HepG2 (cell line): ENCODE results near the gene SLC27A2. TPM values are rescaled to one million over a fixed set of nuclear protein-coding genes. Genes with fewer than 3 reads are reported as not detected.
A peak's percentile ranks its signal among the peaks of the same experiment; 100 is the strongest.

Experiments
- BRD4 ChIP-seq: sonication (generic); formaldehyde crosslinking; IDR thresholded peaks from 2 replicates; pipeline ENCODE4 v1.4.0; 2020; ENCODE audit warnings: missing genetic modification reagents
- CBX5 ChIP-seq: sonication (generic); formaldehyde crosslinking; IDR thresholded peaks from 2 replicates; pipeline ENCODE4 v1.4.0; 2020; ENCODE audit warnings: missing genetic modification reagents, borderline replicate concordance
- CCDC6 ChIP-seq: sonication (generic); formaldehyde crosslinking; IDR thresholded peaks from 2 replicates; pipeline ENCODE4 v1.8.1; 2022; ENCODE audit warnings: mild to moderate bottlenecking, missing genetic modification reagents, moderate library complexity
- EED ChIP-seq: sonication (generic); formaldehyde crosslinking; IDR thresholded peaks from 2 replicates; pipeline ENCODE4 v1.5.0; 2020; ENCODE audit warnings: mild to moderate bottlenecking, missing genetic modification reagents
- ETV5 ChIP-seq: IDR thresholded peaks from 2 replicates; pipeline ENCODE4 v1.6.1; 2018; ENCODE audit warnings: missing biosample characterization, missing genetic modification reagents, inconsistent platforms, borderline replicate concordance
- FUBP1 ChIP-seq: sonication (generic); formaldehyde crosslinking; IDR thresholded peaks from 2 replicates; pipeline ENCODE4 v1.5.1; 2020; ENCODE audit warnings: missing genetic modification reagents, mild to moderate bottlenecking, borderline replicate concordance
- GPN1 ChIP-seq: sonication (generic); formaldehyde crosslinking; IDR thresholded peaks from 2 replicates; pipeline ENCODE4 v1.5.1; 2020; ENCODE audit warnings: missing genetic modification reagents, borderline replicate concordance
- HDAC1 ChIP-seq: sonication (generic); formaldehyde crosslinking; IDR thresholded peaks from 2 replicates; pipeline ENCODE4 v1.5.1; 2020; ENCODE audit warnings: mild to moderate bottlenecking, missing genetic modification reagents
- HES4 ChIP-seq: sonication (generic); formaldehyde crosslinking; IDR thresholded peaks from 2 replicates; pipeline ENCODE4 v1.9.0; 2021; ENCODE audit warnings: mild to moderate bottlenecking, missing genetic modification reagents, borderline replicate concordance
- IKZF5 ChIP-seq: IDR thresholded peaks from 2 replicates; pipeline ENCODE4 v1.6.1; 2018; ENCODE audit warnings: missing genetic modification reagents, mild to moderate bottlenecking, missing compliant biosample characterization
- KDM5B ChIP-seq: sonication (generic); formaldehyde crosslinking; IDR thresholded peaks from 2 replicates; pipeline ENCODE4 v1.4.0; 2020; ENCODE audit warnings: missing genetic modification reagents, mild to moderate bottlenecking, borderline replicate concordance
- MAX ChIP-seq: IDR thresholded peaks from 2 replicates; pipeline ENCODE4 v1.6.1; 2012; ENCODE audit warnings: inconsistent platforms
- NFKB2 ChIP-seq: sonication (generic); formaldehyde crosslinking; IDR thresholded peaks from 2 replicates; pipeline ENCODE4 v1.4.0; 2020; ENCODE audit warnings: missing genetic modification reagents, borderline replicate concordance
- NR2F6 ChIP-seq, 2 experiments: IDR thresholded peaks; 2 replicates each; pipeline ENCODE4 v1.6.1; 2016; ENCODE audit warnings: antibody characterized with exemption in 1 of 2, mild to moderate bottlenecking in 1 of 2
- RARA ChIP-seq: IDR thresholded peaks from 2 replicates; pipeline ENCODE4 v1.6.1; 2016; ENCODE audit warnings: missing genetic modification reagents, missing compliant biosample characterization
- REXO4 ChIP-seq: sonication (generic); formaldehyde crosslinking; IDR thresholded peaks from 2 replicates; pipeline ENCODE4 v1.8.0; 2022; ENCODE audit warnings: missing genetic modification reagents, mild to moderate bottlenecking, borderline replicate concordance
- SMARCC2 ChIP-seq: fragments of 450-650 bp; IDR thresholded peaks from 2 replicates; pipeline ENCODE4 v1.6.1; 2017; ENCODE audit warnings: antibody characterized with exemption, mild to moderate bottlenecking
- SP2 ChIP-seq: sonication (generic); formaldehyde crosslinking; IDR thresholded peaks from 2 replicates; pipeline ENCODE4 v1.5.1; 2020; ENCODE audit warnings: mild to moderate bottlenecking, missing genetic modification reagents
- TCF7L2 ChIP-seq: IDR thresholded peaks from 2 replicates; pipeline ENCODE4 v1.6.1; 2011; ENCODE audit warnings: mild to moderate bottlenecking, low read depth, low read length, moderate library complexity
- ZNF101 ChIP-seq: sonication (generic); formaldehyde crosslinking; IDR thresholded peaks from 2 replicates; pipeline ENCODE4 v1.4.0; 2020; ENCODE audit warnings: mild to moderate bottlenecking, low read depth, missing genetic modification reagents, borderline replicate concordance
- ZNF263 ChIP-seq: sonication (generic); formaldehyde crosslinking; IDR thresholded peaks from 2 replicates; pipeline ENCODE4 v1.4.0; 2020; ENCODE audit warnings: missing genetic modification reagents
- ZNF275 ChIP-seq: sonication (generic); formaldehyde crosslinking; IDR thresholded peaks from 2 replicates; pipeline ENCODE4 v1.8.0; 2022; ENCODE audit warnings: missing genetic modification reagents, mild to moderate bottlenecking, inconsistent platforms, borderline replicate concordance
- ZNF766 ChIP-seq: sonication (generic); formaldehyde crosslinking; IDR thresholded peaks from 2 replicates; pipeline ENCODE4 v1.5.0; 2020; ENCODE audit warnings: missing genetic modification reagents, borderline replicate concordance
- ZNF773 ChIP-seq: sonication (generic); formaldehyde crosslinking; IDR thresholded peaks from 2 replicates; pipeline ENCODE4 v1.4.0; 2020; ENCODE audit warnings: missing genetic modification reagents, borderline replicate concordance
- ZNF878 ChIP-seq: sonication (generic); formaldehyde crosslinking; IDR thresholded peaks from 2 replicates; pipeline ENCODE4 v1.8.1; 2023; ENCODE audit warnings: mild to moderate bottlenecking, missing genetic modification reagents, moderate library complexity
- polyA plus RNA-seq, 8 experiments: library from polyadenylated mRNA; depleted of rRNA in 3 of 8; stranded (reverse) in 7 of 8; unstranded in 1 of 8; fragments of >200 nt; fragmentation: Illumina TruSeq in 4 of 8; extraction: Trizol in 4 of 8; gene quantifications; 2 replicates each; pipeline versions ENCODE4 v1.2.1 to v1.2.3, GENCODE V29; 2011 to 2016; ENCODE audit warnings: low read depth in 4 of 8, missing spikeins in 1 of 8, mixed read lengths in 1 of 8; ENCODE audit not compliant: insufficient read depth in 1 of 8
- total RNA-seq, 5 experiments: library from RNA; depleted of rRNA; stranded (reverse); fragments of >200 nt; fragmentation: Illumina TruSeq; extraction: Trizol; gene quantifications; 2 replicates each; pipeline ENCODE4 v1.2.3, GENCODE V29; 2016; ENCODE audit warnings: low read depth in 1 of 5
- TF ChIP-seq, protein P1 (sequence below): sonication (generic); formaldehyde crosslinking; IDR thresholded peaks from 2 replicates; pipeline ENCODE4 v1.4.0; 2020; ENCODE audit warnings: missing genetic modification reagents

SLC27A2 gene
- total and polyA plus RNA-seq, 2 of the 13 experiments (the other 11 are each of a cell fraction or from before 2014, with no cell fraction given): 14.6 to 23.4 TPM

GRCh38 chr15:50181969-50182218 lies at the start of gene SLC27A2 (continued):
- no peak for TF ChIP-seq ZNF275 (CRISPR knock-in tag)
- peak; percentile 71; the same call in 1 of the 2 replicates for TF ChIP-seq KDM5B
- TF ChIP-seq NFKB2 (CRISPR knock-in tag): peak; percentile 46; the same call in 1 of the 2 replicates
- TF ChIP-seq ETV5: no peak
- no peak for TF ChIP-seq HDAC1 (CRISPR knock-in tag)
- TF ChIP-seq ZNF773 (CRISPR knock-in tag): 0 out of 2 replicates have a peak, but pooled peaks have one; percentile 17
- no peak for TF ChIP-seq IKZF5 (CRISPR knock-in tag)
- TF ChIP-seq HES4 (CRISPR knock-in tag): no peak; the same call in 1 of the 2 replicates
- no peak for TF ChIP-seq BRD4
- peak; percentile 81; the same call in 1 of the 2 replicates for TF ChIP-seq CCDC6 (CRISPR knock-in tag)
- no peak for TF ChIP-seq SMARCC2
- no peak for TF ChIP-seq FUBP1 (CRISPR knock-in tag)
- 0 out of 2 replicates have a peak, but pooled peaks have one; percentile 10 for TF ChIP-seq EED
- TF ChIP-seq SP2 (CRISPR knock-in tag): peak; percentile 40; the same call in 1 of the 2 replicates
- TF ChIP-seq ZNF101 (CRISPR knock-in tag): no peak
- no peak; the same call in 1 of the 2 replicates for TF ChIP-seq ZNF878 (CRISPR knock-in tag)
- TF ChIP-seq RARA (CRISPR knock-in tag): no peak
- no peak for TF ChIP-seq CBX5
- TF ChIP-seq TCF7L2: no peak
- TF ChIP-seq, protein P1, sequence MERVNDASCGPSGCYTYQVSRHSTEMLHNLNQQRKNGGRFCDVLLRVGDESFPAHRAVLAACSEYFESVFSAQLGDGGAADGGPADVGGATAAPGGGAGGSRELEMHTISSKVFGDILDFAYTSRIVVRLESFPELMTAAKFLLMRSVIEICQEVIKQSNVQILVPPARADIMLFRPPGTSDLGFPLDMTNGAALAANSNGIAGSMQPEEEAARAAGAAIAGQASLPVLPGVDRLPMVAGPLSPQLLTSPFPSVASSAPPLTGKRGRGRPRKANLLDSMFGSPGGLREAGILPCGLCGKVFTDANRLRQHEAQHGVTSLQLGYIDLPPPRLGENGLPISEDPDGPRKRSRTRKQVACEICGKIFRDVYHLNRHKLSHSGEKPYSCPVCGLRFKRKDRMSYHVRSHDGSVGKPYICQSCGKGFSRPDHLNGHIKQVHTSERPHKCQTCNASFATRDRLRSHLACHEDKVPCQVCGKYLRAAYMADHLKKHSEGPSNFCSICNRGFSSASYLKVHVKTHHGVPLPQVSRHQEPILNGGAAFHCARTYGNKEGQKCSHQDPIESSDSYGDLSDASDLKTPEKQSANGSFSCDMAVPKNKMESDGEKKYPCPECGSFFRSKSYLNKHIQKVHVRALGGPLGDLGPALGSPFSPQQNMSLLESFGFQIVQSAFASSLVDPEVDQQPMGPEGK (CRISPR knock-in tag): peak; percentile 55
- no peak for TF ChIP-seq NR2F6 (IDR thresholded peaks at IDR 0.05)
- peak; percentile 34; the same call in 1 of the 2 replicates for TF ChIP-seq NR2F6 (CRISPR knock-in tag; IDR thresholded peaks at IDR 0.05)
- TF ChIP-seq REXO4 (CRISPR knock-in tag): no peak
- 0 out of 2 replicates have a peak, but pooled peaks have one; percentile 23 for TF ChIP-seq ZNF766 (CRISPR knock-in tag)
- peak; percentile 62; the same call in 1 of the 2 replicates for TF ChIP-seq ZNF263
- peak; percentile 60; the same call in 1 of the 2 replicates for TF ChIP-seq GPN1 (CRISPR knock-in tag)
- TF ChIP-seq MAX: peak; percentile 87
